GM12878 (cell line): Measurements from ENCODE around the gene IQGAP1. TPM values are rescaled to one million over a fixed set of nuclear protein-coding genes. Genes with fewer than 3 reads are reported as not detected.

ENCODE experiments used
- ATAC-seq: fragments of 200-7000 bp; cut with Tn5 transposase; 3 replicates; pipeline ENCODE4 v1.9.1; 2020; ENCODE audit warnings: mild to moderate bottlenecking, moderate library complexity
- BruUV-seq: library from RNA; stranded (reverse); fragments of 400-500 nt; replicated peaks from 2 replicates; lab custom pipeline; 2021; lab: Mats Ljungman, UMichigan
- CTCF ChIA-PET: fragments of 300-600 bp; sonication (Branson Sonifier 250); formaldehyde crosslinking; extraction: SDS; loops from one replicate; lab custom pipeline; 2021; ENCODE audit warnings: inconsistent platforms; lab: Yijun Ruan, JAX
- POLR2A ChIA-PET: fragments of 350-600 bp; formaldehyde crosslinking; extraction: SDS; loops from one replicate; lab custom pipeline; 2021; ENCODE audit warnings: inconsistent platforms; lab: Charles Lee
- RAD21 ChIA-PET: fragments of 300-600 bp; sonication (Branson Sonifier 250); formaldehyde crosslinking; loops from one replicate; lab custom pipeline; 2023; ENCODE audit warnings: antibody characterized with exemption; ENCODE audit not compliant: unreplicated experiment; lab: Charles Lee
- SMC1A ChIA-PET: fragments of 300-600 bp; sonication (Branson Sonifier 250); formaldehyde crosslinking; loops from one replicate; lab custom pipeline; 2023; ENCODE audit not compliant: unreplicated experiment, uncharacterized antibody; lab: Charles Lee
- DNase-seq: peaks from one replicate; pipeline ENCODE4 v3.0.0-alpha.2; 2011; ENCODE audit warnings: low read depth, low spot score
- FAIRE-seq: peaks from 3 replicates; lab custom pipeline; 2011; peaks lifted over from hg19 to GRCh38; lab: Jason Lieb, UNC
- H2AFZ ChIP-seq: 2 replicates; pipeline ENCODE4 v1.6.0; 2011; ENCODE audit warnings: low read depth, low read length, control low read depth; ENCODE audit not compliant: control insufficient read depth
- H3K27ac ChIP-seq: 2 replicates; pipeline ENCODE4 v1.5.1; 2011; ENCODE audit warnings: control low read depth; ENCODE audit not compliant: control insufficient read depth, insufficient read depth
- H3K27me3 ChIP-seq, 2 experiments: replicated peaks in 1 of 2; 2 replicates each; pipeline versions ENCODE4 v1.6.0 to v1.6.1; 2011; ENCODE audit warnings: low read length in 1 of 2; ENCODE audit not compliant: control insufficient read depth in 2 of 2, insufficient read depth in 2 of 2
- H3K36me3 ChIP-seq, 2 experiments: 2 replicates each; pipeline ENCODE4 v1.5.1; 2011; ENCODE audit warnings: low read length in 1 of 2; ENCODE audit not compliant: control insufficient read depth in 2 of 2, insufficient read depth in 2 of 2
- H3K4me1 ChIP-seq: 2 replicates; pipeline ENCODE4 v1.6.1; 2011; ENCODE audit warnings: mild to moderate bottlenecking, low read length, moderate library complexity, mixed read lengths; ENCODE audit not compliant: control insufficient read depth, insufficient read depth
- H3K4me2 ChIP-seq: 2 replicates; pipeline ENCODE4 v1.6.0; 2011; ENCODE audit warnings: control low read depth; ENCODE audit not compliant: control insufficient read depth, insufficient read depth
- H3K4me3 ChIP-seq: fragments of 200-600 bp; sonication (generic); 2 replicates; pipeline ENCODE4 v1.5.1; 2016
- H3K79me2 ChIP-seq: 2 replicates; pipeline ENCODE4 v1.6.0; 2011; ENCODE audit warnings: low read length; ENCODE audit not compliant: control insufficient read depth, insufficient read depth
- H3K9ac ChIP-seq: 2 replicates; pipeline ENCODE4 v1.8.0; 2011; ENCODE audit warnings: low read length, control low read depth, mixed read lengths; ENCODE audit not compliant: control insufficient read depth, insufficient read depth
- H3K9me3 ChIP-seq: replicated peaks from 3 replicates; pipeline ENCODE4 v1.5.1; 2011; ENCODE audit warnings: mild to moderate bottlenecking, low read length; ENCODE audit not compliant: control insufficient read depth, insufficient read depth
- H4K20me1 ChIP-seq: 2 replicates; pipeline ENCODE4 v1.6.0; 2011; ENCODE audit not compliant: control insufficient read depth, insufficient read depth
- WGBS: methylation state at CpG from one replicate; pipeline ENCODE4 v1.1.6; 2016; ENCODE audit warnings: low lambda C conversion rate; ENCODE audit not compliant: insufficient replicate concordance, insufficient coverage; ENCODE audit errors: missing lambda C conversion rate; 5-methylcytosine and 5-hydroxymethylcytosine counted together
- in situ Hi-C: fragments of 300-500 bp; cut with MboI; formaldehyde crosslinking; loops from 9 replicates; pipeline ENCODE4 v1.14.3; 2018; ENCODE audit warnings: mixed read lengths
- intact Hi-C: fragments of 100-400 bp; cut with micrococcal nuclease; formaldehyde crosslinking; loops from one replicate; pipeline ENCODE4 v1.14.2; 2022; ENCODE audit not compliant: unreplicated experiment
- polyA plus RNA-seq, 11 experiments: library from polyadenylated mRNA; depleted of rRNA in 4 of 11; unstranded in 6 of 11; stranded (reverse) in 5 of 11; fragments of >200 nt; fragmentation: Nextera tagmentation in 4 of 11; fragmentation: Illumina TruSeq in 1 of 11; extraction: Ambion mirVana in 4 of 11; extraction: Trizol in 1 of 11; gene quantifications; 1 replicate in 1 of 11; 2 replicates in 10 of 11; pipeline versions ENCODE4 v1.2.1 to v1.2.3, GENCODE V29; 2011 to 2016; ENCODE audit warnings: inconsistent platforms in 2 of 11, missing spikeins in 2 of 11, low read depth in 1 of 11
- total RNA-seq, 4 experiments: library from RNA; depleted of rRNA in 3 of 4; stranded (reverse); fragments of >200 nt in 3 of 4; fragmentation: Illumina TruSeq in 1 of 4; extraction: Trizol in 1 of 4; gene quantifications; 2 replicates each; pipeline versions ENCODE4 v1.2.1 to v1.2.3, GENCODE V29; 2013 to 2021
- TF ChIP-seq, protein P1 (sequence below): fragments of 450-650 bp; formaldehyde crosslinking; IDR thresholded peaks from 2 replicates; pipeline ENCODE4 v1.4.0; 2020; ENCODE audit warnings: mild to moderate bottlenecking, moderate library complexity

The IQGAP1 gene
- total and polyA plus RNA-seq, 10 of the 15 experiments (the other 5 are each of a cell fraction or from before 2014, with no cell fraction given) = 65.2 to 250 (median 112) TPM

GRCh38 chr15:90401495-90401894, 13.5 kb downstream of the IQGAP1 start:
- POLR2A ChIA-PET = interaction anchor here (0.9 to 1.6 kb wide), 6 partner anchors 10 to 20 kb away, joined by 3 to 6 read pairs (median 5); partner anchors contain the start of gene IQGAP1
- Histone ChIP-seq H3K79me2 (peaks cover 84% of the 10 kb centered on the region), H3K27ac (no peak overlapping the region), H3K4me2 (peak overlapping the region; percentile 75; the same call in 1 of the 2 replicates), H3K9ac (no peak overlapping the region), H3K4me1 (peaks cover 13% of the 10 kb centered on the region; the same call in 1 of the 2 replicates), H3K4me3 (no peak overlapping the region), H2AFZ (no peak overlapping the region), H4K20me1 (no peaks in the 10 kb centered on the region), H3K27me3 (no peaks in the 10 kb centered on the region), H3K9me3 (no peaks in the 10 kb centered on the region; the same call in 2 of the 3 replicates), H3K36me3 (no peaks in the 10 kb centered on the region)
- in situ Hi-C loops = no loop called here
- RAD21 ChIA-PET = interaction anchor here (1.3 to 2.4 kb wide), 3 partner anchors 11 to 22 kb away, joined by 5 to 7 read pairs (median 6); partner anchors contain the start of gene IQGAP1
- CTCF ChIA-PET = interaction anchor here (0.9 to 1.8 kb wide), 5 partner anchors 12 to 178 kb away, joined by 3 to 4 read pairs (median 3); partner anchors contain the start of gene IQGAP1
- intact Hi-C loops = no loop called here
- ATAC-seq (no peak), FAIRE-seq (no peak), DNase-seq (no peak)
- TF ChIP-seq, protein P1, sequence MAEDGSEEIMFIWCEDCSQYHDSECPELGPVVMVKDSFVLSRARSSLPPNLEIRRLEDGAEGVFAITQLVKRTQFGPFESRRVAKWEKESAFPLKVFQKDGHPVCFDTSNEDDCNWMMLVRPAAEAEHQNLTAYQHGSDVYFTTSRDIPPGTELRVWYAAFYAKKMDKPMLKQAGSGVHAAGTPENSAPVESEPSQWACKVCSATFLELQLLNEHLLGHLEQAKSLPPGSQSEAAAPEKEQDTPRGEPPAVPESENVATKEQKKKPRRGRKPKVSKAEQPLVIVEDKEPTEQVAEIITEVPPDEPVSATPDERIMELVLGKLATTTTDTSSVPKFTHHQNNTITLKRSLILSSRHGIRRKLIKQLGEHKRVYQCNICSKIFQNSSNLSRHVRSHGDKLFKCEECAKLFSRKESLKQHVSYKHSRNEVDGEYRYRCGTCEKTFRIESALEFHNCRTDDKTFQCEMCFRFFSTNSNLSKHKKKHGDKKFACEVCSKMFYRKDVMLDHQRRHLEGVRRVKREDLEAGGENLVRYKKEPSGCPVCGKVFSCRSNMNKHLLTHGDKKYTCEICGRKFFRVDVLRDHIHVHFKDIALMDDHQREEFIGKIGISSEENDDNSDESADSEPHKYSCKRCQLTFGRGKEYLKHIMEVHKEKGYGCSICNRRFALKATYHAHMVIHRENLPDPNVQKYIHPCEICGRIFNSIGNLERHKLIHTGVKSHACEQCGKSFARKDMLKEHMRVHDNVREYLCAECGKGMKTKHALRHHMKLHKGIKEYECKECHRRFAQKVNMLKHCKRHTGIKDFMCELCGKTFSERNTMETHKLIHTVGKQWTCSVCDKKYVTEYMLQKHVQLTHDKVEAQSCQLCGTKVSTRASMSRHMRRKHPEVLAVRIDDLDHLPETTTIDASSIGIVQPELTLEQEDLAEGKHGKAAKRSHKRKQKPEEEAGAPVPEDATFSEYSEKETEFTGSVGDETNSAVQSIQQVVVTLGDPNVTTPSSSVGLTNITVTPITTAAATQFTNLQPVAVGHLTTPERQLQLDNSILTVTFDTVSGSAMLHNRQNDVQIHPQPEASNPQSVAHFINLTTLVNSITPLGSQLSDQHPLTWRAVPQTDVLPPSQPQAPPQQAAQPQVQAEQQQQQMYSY (CRISPR knock-in tag) = no peak
- SMC1A ChIA-PET = interaction anchor here (0.6 to 4.5 kb wide), 9 partner anchors 11 to 95 kb away, joined by 3 to 34 read pairs (median 4); partner anchors contain the start of gene IQGAP1
- no TSS peak for BruUV-seq
- 0% methylated on average over 1 of the region's 1 CpG for WGBS
